CD4-positive, alpha-beta T cell treated with Interleukin-12 subunit alpha and Interleukin-12 subunit beta, for 1 hour (primary cell): ENCODE data around the gene SCAPER.
"Not testable (repeated sequence)": the region's sequence is repeated elsewhere in the genome, so short reads cannot be mapped to it uniquely, and the experiment has no call there.

ENCODE experiments used
- DNase-seq: peaks from one replicate; pipeline ENCODE4 v3.0.0-alpha.2; 2020

The SCAPER gene

DNA sequence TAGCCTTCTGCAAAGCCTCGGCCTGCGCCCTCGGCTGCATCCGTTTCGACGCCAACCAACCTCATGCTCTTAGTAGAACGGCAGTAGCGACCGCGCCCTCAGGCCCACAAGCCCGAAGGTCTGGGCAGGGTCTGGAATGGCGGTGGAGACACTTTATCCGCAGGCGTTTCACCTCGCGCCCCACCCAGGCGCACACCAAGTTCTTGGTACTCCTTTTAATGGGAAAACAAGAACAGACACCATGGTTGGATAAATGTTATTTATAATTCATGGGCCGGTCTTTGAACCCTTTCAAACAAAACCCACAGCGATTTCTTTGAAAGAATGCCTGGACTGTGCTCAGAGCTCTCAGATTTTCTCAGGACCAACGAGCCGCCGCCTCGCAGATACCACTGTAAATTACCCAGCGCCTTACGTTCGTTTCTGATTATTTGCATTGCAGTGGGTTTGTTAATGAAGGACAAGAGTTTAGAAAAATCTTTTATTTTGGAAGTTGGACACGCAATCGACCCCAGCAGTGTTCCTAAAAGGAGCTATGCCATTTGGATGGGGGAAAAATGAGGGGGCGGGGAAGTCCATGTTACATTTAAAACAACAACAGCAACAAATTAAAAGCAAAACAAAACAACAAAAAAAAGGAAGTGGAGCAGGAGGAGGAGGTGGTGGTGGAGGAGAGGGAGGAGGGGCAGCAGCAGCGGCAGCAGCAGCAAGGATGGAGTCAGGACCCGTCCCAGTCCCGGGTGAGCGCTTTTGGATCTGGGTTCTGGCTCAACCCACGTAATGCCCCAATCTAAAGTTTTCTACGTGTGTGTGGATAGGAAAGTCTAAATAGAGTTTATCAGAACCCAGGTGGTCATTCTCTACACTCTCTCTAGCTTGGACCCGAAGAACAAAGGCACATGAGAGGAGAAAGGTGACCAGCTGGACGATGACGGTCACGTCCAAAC, 569.6 kb downstream of the SCAPER start:
- DNase-seq: peak; percentile 9

DNA sequence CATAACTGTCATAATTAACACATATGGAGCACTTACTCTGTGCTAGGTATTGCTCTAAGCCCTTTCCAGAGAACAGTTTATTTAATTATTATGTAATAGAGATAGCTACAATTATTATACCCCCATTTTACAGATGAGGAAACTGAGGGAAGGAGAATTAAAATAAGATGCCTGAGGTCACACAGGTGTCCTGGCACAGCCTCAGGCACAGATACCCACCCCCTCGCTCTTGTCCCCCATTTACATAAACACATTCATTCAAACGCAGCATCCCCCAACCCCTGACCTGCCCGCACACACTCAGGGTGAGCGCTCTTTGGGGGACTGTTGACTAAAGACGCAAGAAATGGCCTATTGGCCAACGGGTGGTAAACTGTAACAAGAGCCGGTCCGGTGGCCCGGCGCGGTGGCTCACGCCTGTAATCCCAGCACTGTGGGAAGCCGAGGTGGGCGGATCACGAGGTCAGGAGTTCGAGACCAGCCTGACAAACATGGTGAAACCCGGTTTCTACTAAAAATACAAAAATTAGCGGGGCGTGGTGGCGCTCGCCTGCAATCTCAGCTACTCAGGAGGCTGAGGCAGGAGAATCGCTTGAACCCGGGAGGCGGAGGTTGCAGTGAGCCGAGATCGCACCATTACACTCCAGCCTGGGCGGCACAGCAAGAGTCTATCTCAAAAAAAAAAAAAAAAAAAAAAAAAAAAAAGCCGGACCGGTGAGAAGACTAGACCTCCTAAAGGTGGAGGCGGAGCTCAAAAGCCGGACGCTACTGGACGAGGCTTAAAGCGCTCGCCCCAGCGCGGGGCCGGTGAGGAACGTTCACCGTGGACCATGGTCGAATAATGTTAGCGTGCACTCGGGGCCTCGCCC, 570.5 kb downstream of the SCAPER start:
- no peak for DNase-seq

DNA sequence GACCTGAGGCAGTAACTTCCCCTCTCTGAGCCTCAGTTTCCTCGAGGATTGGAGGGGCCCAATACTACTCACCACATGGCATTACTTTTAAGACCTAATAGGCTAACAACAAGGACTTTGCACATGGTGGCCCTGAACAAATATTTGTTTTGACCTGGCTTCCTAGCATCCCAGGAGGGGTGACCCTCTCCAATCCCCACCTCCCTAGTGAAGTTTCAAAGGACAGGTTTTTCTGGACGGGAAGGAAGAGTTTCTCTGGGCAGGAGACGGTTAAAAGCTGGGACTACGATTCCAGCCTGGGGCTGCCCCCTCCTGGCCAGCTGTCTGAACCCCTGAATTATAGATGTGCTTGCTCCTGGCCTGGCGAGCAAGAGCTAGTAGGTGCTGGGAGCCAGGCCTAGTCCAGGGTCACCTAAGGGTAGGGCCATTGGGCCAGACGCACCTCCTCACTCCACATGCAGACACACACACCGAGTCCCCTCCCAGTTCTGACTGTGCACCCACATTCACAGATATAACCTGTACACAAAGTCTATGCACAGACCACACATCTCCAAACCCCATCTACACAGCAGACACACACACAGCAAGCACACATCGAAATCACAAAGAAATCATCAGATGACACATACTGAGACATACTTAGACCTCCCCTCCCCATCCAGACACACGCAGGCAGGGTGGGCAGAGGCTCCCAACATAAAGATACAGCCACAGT, 571.3 kb downstream of the SCAPER start:
- DNase-seq: peak; percentile 15

DNA sequence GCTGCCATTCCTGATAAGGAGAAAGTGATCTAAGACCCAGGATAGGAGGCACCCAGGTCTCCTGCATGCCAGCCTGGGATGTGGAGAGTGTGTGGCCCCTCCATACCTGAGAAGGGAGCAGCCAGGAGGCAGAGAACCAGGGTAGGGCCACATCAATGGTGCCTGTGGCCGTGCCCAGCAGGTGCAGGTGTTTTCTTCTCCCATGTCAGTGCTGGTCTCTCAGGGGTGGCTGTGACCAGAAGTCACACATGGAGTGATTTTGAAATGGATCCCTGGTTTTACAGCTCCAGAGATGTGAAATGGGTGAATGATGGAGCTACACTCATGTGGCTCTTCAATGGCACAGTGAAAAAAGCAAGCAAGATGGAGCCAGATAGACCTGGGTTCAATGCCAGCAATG, 571.8 kb downstream of the SCAPER start:
- no peak for DNase-seq

DNA sequence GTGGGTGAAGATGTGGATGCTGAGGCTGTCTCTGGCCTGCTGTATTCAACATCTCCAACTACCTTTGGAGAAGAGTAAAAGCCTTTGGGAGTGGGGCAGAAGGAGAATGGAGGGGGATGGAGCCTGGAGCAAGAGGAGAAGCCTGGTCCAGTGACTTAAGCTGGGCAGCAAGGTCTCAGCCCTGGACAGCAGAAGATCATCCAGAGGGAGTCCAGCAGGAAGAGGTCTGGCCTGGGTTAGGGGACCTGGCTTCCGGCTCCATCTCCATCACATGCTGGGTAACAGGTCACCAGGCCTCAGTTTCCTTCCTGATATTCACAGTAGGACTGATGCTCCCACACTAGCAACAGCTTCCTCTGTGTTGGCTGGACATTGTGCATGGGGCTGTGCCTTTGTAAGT, 572.3 kb downstream of the SCAPER start:
- DNase-seq: no peak

DNA sequence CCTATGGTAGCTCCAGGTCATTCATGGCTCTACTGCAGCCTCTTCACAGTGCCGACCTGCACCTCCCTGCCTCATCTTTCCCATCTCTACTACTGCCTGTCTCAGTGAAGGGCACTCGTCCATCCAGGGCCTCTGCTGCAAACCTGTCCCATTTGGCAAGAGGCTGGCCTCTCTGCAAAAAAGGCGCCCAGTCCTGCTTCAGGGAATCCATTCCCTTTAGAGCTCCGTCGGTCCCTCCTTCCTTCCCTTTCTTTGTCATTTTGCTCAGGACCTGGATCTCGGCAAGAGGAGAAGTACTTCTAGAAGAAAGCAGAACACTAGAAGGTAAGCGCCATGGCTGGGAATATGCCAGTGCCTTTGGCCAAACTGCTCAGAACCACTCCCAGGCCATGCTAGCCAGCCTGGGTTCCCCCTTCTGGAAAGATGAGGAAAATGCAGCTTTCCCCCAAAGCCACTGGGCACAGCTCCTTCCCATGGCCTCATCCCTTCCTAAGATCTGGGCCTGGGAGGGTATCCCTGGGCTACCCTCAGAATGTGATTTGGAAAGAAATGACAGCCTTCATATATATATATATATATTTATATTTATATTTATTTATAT, 575.0 kb downstream of the SCAPER start:
- DNase-seq: no peak

DNA sequence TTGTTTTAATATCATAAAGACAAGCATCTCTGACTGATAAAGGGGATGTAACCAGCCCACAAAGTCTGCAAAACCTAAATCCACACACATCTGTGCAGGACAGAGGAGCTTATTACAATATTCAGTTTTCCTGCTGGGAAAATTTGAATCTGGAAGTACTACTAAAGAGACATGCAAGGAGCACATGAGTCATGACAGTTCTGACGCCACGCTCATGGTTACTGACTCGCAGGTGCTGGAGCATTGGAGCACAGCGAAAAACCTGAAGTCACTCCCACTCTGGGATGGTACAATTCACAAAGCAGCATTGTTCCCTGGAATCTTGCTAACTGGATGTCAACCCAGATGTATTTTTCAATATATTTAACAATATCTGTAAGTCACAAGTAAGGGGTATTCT, 576.2 kb downstream of the SCAPER start:
- no peak for DNase-seq

DNA sequence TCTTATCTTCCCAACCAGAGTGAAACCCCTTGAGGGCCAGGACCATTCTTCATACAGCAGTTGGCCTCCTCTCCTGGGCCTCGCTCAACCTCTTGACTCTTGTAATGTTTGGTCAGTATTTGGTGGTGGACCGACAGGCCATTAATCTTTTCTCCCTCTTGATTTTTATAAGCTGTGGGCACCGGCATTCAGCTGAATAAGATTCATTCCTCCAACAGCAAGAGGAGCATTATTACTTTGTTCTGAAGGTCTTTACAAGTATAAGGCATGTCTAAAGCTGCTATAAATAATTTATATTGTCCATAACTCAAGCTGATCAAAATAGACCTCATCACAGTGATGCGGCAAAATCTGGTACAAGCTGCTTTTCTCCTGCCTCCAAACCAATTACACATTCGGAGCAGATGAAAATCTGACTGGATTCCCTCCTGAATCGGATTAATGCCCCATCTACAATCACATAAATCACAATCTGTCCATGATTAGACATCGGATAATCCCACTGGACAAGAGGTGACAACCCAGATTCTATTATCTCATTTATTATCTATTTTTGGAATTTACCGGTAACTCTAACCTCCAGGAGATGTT, 576.9 kb downstream of the SCAPER start:
- no peak for DNase-seq

DNA sequence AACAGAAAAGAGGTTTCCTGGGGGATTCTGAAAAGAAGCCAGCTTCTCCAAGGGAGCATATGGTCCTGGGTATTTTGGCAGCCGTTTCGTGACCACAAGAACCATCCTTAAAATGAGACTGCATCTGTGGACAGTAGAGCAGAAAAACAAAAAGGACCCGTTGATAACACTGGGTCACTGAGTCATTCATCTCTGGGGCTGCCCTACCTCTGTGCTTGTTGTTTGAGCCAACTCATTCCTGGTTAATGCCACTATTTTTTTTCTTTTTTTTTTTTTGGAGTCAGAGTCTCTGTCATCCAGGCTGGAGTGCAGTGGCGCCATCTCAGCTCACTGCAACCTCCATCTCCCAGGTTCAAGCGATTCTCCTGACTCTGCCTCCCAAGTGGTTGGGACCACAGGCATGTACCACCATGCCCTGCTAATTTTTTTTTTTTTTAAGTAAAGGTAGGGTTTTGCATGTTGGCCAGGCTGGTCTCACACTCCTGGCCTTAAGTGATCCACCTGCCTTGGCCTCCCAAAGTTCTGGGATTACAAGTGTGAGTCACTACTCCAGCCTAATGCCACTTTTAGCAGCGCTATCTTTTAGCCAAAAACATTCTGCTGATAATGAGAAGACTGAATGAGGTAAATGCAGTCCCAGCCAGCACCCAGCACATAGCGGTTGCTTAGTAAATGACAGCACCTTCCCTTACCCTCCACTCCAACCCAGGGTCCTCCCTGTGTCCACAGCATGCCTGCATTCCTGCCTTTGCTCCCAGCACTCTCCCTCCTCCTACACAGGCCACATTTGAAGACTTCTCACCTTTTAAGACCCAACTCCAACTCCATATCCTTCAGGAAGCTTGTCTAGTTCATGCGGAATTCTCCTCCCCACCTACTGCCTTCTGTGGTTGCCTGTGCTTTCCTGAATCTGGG, 577.7 kb downstream of the SCAPER start:
- no peak for DNase-seq

DNA sequence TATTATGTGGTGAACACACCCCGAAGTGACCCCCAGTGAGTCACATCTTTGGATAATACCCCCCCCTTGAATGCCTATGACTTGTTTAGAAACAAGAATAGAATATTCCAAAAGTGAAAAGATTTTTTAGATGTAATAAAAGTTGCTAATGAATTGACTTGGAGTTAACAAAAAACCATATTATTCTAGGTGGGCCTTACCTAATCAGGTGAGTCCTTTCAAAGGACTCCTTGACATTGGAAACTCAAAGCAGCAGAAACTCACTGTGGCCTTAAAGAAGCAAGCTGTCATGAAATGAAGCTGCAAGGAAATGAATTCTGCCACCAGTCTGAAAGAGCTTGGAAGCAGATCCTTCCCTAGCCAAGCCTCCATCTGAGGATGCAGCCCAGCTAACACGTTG, 579.4 kb downstream of the SCAPER start:
- no peak for DNase-seq

DNA sequence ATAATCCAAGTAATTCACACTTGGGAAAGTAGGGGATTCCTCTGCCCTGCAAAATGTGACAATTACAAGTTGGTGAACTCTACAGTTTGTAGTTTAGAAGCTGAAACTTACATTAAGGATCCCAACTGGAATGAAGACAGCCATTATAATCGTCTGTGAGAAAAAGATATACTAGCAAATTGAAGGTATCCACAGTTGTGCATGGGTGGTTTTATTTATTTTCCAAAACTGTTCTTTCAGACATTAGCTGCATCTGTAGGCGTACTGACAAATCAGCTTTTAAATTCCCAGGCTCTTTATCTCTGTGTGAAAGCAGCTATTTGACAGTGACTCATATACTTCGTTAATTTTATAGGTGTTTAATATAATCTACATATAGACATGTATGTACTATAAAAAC, 581.1 kb downstream of the SCAPER start:
- no peak for DNase-seq

DNA sequence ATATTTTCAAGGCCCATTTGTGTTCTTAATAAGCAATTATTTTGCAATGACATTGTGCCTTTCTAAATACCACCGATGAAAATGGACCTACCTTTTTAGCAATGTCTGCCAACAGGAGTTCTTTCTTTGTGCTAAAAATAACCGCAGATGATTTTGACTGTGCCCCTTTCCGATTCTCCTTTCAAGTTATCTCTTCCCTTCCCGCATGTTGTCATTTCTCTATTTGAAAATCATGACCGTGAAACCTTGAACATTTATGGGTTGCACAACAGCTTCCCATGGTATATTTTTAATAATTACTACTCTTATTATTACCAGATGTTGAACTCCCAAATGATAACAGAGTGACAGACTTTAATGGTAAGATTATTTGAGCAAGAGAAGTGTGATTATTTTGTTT, 583.5 kb downstream of the SCAPER start:
- no peak for DNase-seq

DNA sequence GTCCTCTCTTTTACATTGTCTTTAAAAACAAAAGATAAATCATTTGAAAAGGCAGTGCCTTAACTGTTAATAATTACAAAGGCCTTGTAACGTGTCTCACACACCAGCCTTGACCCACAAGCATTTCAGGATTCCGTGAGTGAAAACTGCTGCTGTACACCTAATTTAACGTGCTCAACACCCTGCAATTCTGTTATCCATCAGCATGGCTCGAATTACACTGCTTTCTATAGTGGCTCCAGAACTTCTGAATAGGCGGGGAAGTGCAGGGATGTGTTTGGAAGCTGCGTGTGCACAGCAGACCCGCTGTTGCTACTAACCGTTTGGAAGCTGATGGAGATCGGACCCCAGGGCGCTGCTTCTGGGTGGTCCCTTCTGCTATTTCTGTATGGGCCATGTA, 584.0 kb downstream of the SCAPER start:
- no peak for DNase-seq

DNA sequence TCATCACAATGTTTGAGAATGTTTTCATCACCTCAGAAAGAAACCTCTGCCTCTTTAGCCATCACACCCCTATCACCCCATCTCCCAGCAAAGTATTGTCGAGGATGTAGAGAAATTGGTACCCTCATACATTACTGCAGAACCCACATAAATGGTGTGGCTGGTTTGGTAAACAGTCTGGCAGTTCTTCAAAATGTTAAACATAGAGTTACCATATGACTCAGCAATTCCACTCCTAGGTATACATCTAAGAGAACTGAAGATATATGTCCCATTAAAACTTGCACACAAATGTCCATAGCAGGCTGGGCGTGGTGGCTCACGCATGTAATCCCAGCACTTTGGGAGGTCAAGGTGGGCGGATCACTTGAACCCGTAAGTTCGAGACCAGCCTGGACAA, 585.1 kb downstream of the SCAPER start:
- no peak for DNase-seq

DNA sequence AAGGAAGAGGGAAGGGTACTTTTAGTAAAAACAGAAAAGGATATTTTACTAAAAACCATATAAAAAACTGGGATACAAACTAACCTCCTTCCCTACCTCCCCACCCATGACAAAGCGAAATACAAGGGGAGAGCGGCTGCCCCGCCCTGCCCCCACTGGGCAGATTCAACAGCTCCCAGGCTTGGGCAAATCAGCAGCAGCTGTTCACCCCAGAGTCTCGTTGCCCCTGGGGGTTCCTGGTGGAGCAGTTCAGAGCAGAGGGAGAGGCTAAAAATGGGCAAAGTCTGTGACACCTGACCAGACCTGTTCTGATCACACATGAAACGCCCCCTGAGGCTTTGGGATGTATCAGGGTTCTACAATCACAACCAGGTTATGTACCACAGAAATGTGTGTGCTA, 591.4 kb downstream of the SCAPER start:
- DNase-seq: no peak

DNA sequence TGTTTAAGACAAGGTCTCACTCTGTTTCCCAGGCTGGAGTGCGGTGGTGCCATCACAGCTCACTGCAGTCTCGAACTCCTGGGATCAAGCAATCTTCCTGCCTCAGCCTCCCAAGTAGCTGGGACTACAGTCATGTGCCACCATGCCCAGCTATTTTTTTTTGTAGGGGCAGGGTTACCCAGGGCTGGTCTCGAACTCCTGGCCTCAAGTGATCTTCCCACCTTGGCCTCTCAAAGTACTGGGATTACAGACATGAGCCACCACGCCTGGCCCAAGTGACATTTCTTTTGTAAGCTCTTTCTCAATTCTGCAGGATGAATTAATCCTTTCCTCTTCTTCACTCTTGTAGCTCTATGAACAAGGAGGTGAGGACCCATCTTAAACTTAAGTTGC, 592.0 kb downstream of the SCAPER start:
- not testable (repeated sequence) for DNase-seq

DNA sequence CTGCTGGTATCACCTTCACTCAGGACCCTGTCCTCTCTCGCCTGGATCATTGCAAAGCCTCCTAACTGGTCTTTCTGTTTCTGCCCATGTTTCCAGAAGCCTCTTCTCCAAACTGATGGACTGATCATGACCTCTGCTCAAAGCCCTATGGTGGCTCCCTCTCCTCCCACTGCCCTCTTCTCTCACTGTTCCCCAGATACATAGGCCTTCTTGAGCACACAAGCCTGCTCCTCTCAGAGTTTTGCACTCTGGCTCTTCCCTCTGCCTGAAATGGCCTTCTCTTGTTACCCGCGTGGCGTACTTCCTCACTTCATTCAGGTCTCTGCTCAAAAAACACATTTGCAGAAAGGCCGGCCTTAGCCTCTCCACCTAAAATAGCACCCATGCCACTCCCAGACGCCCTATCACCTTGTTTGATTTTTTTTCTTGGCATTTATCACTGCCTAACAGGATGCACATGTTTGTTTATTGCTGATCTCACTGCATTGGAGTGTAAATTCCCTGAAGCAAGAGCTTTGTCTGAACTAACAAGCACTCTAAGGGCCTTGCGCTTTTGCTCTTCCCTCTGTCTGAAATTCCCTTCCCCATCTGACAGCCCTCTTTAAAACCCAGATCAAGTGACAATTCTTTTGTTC, 592.5 kb downstream of the SCAPER start:
- no peak for DNase-seq

DNA sequence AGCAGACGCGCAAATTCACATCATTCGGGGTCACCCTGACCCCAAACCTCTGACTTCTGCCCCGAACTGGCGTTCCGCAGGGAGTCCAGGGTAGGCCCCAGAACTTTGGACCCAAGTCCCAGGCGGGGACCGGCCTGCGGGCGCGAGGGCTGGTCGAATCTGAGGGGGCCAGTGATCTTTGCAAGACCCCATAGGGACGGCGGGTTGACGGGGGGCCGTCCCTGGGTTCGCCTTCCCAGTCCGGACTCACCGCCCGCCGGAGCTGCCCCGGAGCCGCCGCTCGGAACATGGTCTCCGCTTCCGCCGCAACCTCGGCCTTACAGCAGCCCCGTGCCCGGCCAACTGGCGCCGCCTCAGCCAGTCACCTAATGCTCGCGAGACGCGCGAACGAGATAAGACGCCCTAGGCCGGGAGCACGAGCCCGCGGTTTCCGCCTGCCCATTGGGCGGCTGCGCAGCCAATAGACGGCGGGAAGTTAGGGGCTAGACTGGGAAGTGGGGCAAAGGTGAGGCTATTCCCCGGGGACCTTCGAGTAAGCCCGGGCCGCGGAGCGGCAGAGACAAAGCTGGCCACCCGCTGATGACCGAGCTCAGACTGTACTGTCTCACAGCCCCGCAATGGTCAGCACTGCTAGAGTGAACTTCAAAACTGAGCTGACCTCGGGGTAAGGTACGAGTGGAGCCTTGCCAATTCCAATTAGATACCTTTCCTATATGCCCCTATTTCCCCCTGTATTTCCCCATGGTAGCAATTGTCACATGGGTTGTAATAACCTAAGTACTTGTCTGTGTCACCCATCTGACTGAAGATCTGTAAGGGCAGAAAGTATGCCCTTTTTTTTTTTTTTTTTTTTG, 593.8 kb downstream of the SCAPER start, which contains the start of gene ETFA:
TSS of gene ETFA (minus strand) at position 370 of the 854 bp plus-strand sequence. CDS start at position 289, 81 bp downstream.
- DNase-seq: peak; percentile 92

DNA sequence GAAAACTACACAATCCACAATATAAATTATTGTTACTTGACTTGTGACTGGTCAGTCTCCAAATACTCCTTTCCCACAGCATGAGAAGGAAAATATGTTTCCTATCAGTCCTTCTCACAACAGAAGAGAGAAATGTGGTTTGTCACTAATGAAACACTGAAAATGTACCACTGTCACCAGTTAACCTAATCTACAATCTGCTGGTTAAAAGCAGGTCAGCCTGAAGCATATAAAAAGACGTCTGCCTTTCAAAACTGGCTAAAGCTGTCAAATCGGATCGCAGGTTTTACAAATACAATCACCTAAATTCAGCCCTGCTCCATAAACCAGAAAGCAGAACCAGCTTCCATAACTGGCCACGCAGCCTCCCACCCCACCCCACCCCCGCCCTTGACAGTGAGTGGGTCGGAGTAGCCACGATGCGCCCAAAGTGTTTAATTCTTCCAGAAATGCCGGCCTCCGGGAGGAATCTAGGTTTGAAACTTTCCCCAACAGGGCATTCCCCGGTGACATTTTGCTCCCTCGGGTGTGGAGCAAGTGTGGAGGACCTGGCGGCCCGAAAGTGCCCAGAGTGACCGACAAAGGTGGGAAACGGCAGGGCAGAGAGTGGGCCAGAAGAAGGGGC, 594.6 kb downstream of the SCAPER start:
- DNase-seq: peak; percentile 12
